Stimulated activated CD8-positive, alpha-beta memory T cell treated with anti-CD3 and anti-CD28 coated beads, Interleukin-12 subunit alpha, Interleukin-12 subunit beta, amount 100 ng/mL, for 4 hours (primary cell): Measurements from ENCODE around the gene SLC38A8.

Source experiments
- DNase-seq: peaks from one replicate; pipeline ENCODE4 v3.0.0-alpha.2; 2020; ENCODE audit warnings: low read depth

The SLC38A8 gene

GRCh38 chr16:84029297-84030047, 13.1 kb downstream of the SLC38A8 start:
- no peak for DNase-seq

- DNase-seq = no peak
Measured at GRCh38 chr16:84027625-84028024, 15.0 kb downstream of the SLC38A8 start.

GRCh38 chr16:84026606-84027005, 16.0 kb downstream of the SLC38A8 start:
- no peak for DNase-seq

- no peak for DNase-seq
Measured at GRCh38 chr16:84024854-84025253, 17.7 kb downstream of the SLC38A8 start.

- no peak for DNase-seq
Measured at GRCh38 chr16:84022644-84023043, 20.0 kb downstream of the SLC38A8 start.

GRCh38 chr16:84021488-84021887, 21.1 kb downstream of the SLC38A8 start:
- DNase-seq = no peak

- DNase-seq = no peak
Measured at GRCh38 chr16:84020353-84020752, 22.2 kb downstream of the SLC38A8 start.

- DNase-seq = no peak
Measured at GRCh38 chr16:84018710-84019109, 23.9 kb downstream of the SLC38A8 start.

GRCh38 chr16:84016477-84016876, 26.1 kb downstream of the SLC38A8 start:
- DNase-seq = no peak

- DNase-seq = no peak
Measured at GRCh38 chr16:84015399-84015798, 27.2 kb downstream of the SLC38A8 start.

- no peak for DNase-seq
Measured at GRCh38 chr16:84014570-84015327, 27.8 kb downstream of the SLC38A8 start.

GRCh38 chr16:84013787-84014569, 28.6 kb downstream of the SLC38A8 start:
- DNase-seq = no peak

GRCh38 chr16:84009282-84009681, 33.3 kb downstream of the SLC38A8 start:
- no peak for DNase-seq

GRCh38 chr16:84007965-84008364, 34.6 kb downstream of the SLC38A8 start:
- no peak for DNase-seq

- no peak for DNase-seq
Measured at GRCh38 chr16:84007520-84007919, 35.1 kb downstream of the SLC38A8 start.

- no peak for DNase-seq
Measured at GRCh38 chr16:84005391-84005790, 37.2 kb downstream of the SLC38A8 start.

GRCh38 chr16:84004442-84004841, 38.2 kb downstream of the SLC38A8 start:
- no peak for DNase-seq

- DNase-seq = no peak
Measured at GRCh38 chr16:84003038-84003437, 39.6 kb downstream of the SLC38A8 start.

- no peak for DNase-seq
Measured at GRCh38 chr16:84001726-84002125, 40.9 kb downstream of the SLC38A8 start.

- DNase-seq = no peak
Measured at GRCh38 chr16:84000989-84001642, 41.5 kb downstream of the SLC38A8 start.

GRCh38 chr16:83998091-83998490, 44.5 kb downstream of the SLC38A8 start:
- no peak for DNase-seq
